ENCODE data around the gene CD248. TPM values are rescaled to one million over a fixed set of nuclear protein-coding genes. Genes with fewer than 3 reads are reported as not detected.

CD248 gene
- total RNA-seq, 1 donor from 2014 or later = not detected

GRCh38 chr11:66289548-66290329 lies 27.1 kb downstream of the CD248 start:
- peak; percentile 78 for DNase-seq (ENCODE audit: low read depth)

GRCh38 chr11:66288671-66289547 lies 27.9 kb downstream of the CD248 start, which contains the start of gene YIF1A:
Gene YIF1A (minus strand): TSS chr11:66289143. CDS start chr11:66288985, 158 bp downstream.
- DNase-seq (ENCODE audit: low read depth) = peak; percentile 99

GRCh38 chr11:66287889-66288670 lies 28.8 kb downstream of the CD248 start:
- peak; percentile 50 for DNase-seq (ENCODE audit: low read depth)

GRCh38 chr11:66287211-66287888 lies 29.5 kb downstream of the CD248 start:
- no peak for DNase-seq (ENCODE audit: low read depth)

GRCh38 chr11:66286699-66287098 lies 30.1 kb downstream of the CD248 start:
- DNase-seq (ENCODE audit: low read depth) = no peak

GRCh38 chr11:66285250-66285947 lies 31.4 kb downstream of the CD248 start:
- DNase-seq (ENCODE audit: low read depth) = no peak

- no peak for DNase-seq (ENCODE audit: low read depth)
Measured at GRCh38 chr11:66284526-66285078, 32.2 kb downstream of the CD248 start.

- no peak for DNase-seq (ENCODE audit: low read depth)
Measured at GRCh38 chr11:66283461-66284105, 33.3 kb downstream of the CD248 start.

GRCh38 chr11:66282468-66283455 lies 34.1 kb downstream of the CD248 start:
- peak; percentile 92 for DNase-seq (ENCODE audit: low read depth)

- no peak for DNase-seq (ENCODE audit: low read depth)
Measured at GRCh38 chr11:66281776-66282467, 34.9 kb downstream of the CD248 start.

GRCh38 chr11:66281001-66281400 lies 35.8 kb downstream of the CD248 start:
- DNase-seq (ENCODE audit: low read depth) = no peak

GRCh38 chr11:66280428-66280827 lies 36.4 kb downstream of the CD248 start:
- no peak for DNase-seq (ENCODE audit: low read depth)

- DNase-seq (ENCODE audit: low read depth) = no peak
Measured at GRCh38 chr11:66279092-66279734, 37.6 kb downstream of the CD248 start.

- no peak for DNase-seq (ENCODE audit: low read depth)
Measured at GRCh38 chr11:66278363-66279091, 38.3 kb downstream of the CD248 start.

- DNase-seq (ENCODE audit: low read depth) = no peak
Measured at GRCh38 chr11:66277471-66278362, 39.1 kb downstream of the CD248 start, which contains the start of gene CNIH2. Gene CNIH2 (plus strand): TSS chr11:66278175. CDS start chr11:66278457, 282 bp downstream.

Measured in myocyte (in vitro differentiated cells).